ENCODE measurements around the gene ANKS6. TPM values are rescaled to one million over a fixed set of nuclear protein-coding genes. Genes with fewer than 3 reads are reported as not detected.

ANKS6 gene
- total RNA-seq, 2 donors from 2014 or later, result 13.2 to 32.0 TPM

DNA sequence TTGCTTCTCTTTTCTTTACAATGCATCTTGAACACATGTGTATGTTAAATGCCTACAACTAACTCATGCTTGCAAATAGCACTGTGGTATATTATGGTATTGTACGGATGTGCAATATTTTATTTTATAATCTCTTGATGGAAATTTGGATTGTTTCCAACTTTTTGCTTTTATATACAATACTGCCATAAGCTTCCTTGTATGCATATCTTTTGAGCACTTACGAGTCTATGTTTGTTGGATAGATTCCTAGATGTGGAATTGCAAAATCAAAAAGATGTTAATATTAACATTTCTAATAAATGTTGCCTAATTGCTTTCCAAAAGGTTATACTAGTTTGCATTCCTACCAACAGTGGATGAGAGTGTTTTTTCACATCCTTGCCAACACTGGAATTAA is 7.7 kb upstream of the ANKS6 start:
- H3K27ac ChIP-seq, result no peak overlapping the region
- DNase-seq, result no peak
- H3K36me3 ChIP-seq (replicated peaks in 1 of 2; ENCODE audit: insufficient read depth in 1 of 2, low read depth in 2 of 2), result no peaks in the 10 kb centered on the region
- H3K4me3 ChIP-seq, result no peak overlapping the region
- TF ChIP-seq, protein P1, sequence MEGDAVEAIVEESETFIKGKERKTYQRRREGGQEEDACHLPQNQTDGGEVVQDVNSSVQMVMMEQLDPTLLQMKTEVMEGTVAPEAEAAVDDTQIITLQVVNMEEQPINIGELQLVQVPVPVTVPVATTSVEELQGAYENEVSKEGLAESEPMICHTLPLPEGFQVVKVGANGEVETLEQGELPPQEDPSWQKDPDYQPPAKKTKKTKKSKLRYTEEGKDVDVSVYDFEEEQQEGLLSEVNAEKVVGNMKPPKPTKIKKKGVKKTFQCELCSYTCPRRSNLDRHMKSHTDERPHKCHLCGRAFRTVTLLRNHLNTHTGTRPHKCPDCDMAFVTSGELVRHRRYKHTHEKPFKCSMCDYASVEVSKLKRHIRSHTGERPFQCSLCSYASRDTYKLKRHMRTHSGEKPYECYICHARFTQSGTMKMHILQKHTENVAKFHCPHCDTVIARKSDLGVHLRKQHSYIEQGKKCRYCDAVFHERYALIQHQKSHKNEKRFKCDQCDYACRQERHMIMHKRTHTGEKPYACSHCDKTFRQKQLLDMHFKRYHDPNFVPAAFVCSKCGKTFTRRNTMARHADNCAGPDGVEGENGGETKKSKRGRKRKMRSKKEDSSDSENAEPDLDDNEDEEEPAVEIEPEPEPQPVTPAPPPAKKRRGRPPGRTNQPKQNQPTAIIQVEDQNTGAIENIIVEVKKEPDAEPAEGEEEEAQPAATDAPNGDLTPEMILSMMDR (IDR thresholded peaks at IDR 0.05), result no peak
- peaks cover 20% of the 10 kb centered on the region for H3K4me1 ChIP-seq
- no peaks in the 10 kb centered on the region for H3K27me3 ChIP-seq
- no peak for ATAC-seq
- no peaks in the 10 kb centered on the region for H3K9me3 ChIP-seq
- intact Hi-C loops (cut with DNase I), result no loop called here
- WGBS, 2 donors, result 8% methylated on average over 2 of the region's 2 CpGs

DNA sequence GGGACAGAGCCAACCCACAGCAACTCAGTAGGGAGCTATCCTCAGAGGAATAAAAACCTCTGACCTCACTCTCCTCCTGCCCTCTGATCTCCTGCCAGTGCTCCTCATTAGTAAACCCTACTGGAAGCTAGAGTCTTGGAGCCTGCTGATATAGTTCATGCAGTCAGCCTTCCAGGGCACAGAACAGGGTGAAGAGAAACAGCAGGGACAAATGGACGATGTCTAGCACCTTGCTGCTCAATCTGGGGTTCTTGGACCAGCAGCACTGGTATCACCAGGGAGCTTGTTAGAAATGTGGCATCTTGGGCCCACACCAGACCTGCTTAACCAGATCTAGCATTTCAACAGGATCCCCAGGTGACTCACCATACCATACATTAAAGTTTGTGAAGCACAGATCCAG is 5.6 kb upstream of the ANKS6 start:
- Histone ChIP-seq H3K9me3 (no peaks in the 10 kb centered on the region), H3K27me3 (no peaks in the 10 kb centered on the region), H3K4me1 (peaks cover 7% of the 10 kb centered on the region), H3K27ac (no peak overlapping the region), H3K4me3 (no peak overlapping the region), H3K36me3 (replicated peaks in 1 of 2; ENCODE audit: insufficient read depth in 1 of 2, low read depth in 2 of 2) (no peaks in the 10 kb centered on the region)
- no peak for TF ChIP-seq POLR2A (IDR thresholded peaks at IDR 0.05)
- TF ChIP-seq, protein P1 (IDR thresholded peaks at IDR 0.05), result no peak
- intact Hi-C loops (cut with DNase I), result no loop called here
- DNase-seq, result peak in 1 of 4 donors; percentile 4
- 83 to 100% methylated on average over 1 of the region's 1 CpG for WGBS, 2 donors
- no peak for ATAC-seq

DNA sequence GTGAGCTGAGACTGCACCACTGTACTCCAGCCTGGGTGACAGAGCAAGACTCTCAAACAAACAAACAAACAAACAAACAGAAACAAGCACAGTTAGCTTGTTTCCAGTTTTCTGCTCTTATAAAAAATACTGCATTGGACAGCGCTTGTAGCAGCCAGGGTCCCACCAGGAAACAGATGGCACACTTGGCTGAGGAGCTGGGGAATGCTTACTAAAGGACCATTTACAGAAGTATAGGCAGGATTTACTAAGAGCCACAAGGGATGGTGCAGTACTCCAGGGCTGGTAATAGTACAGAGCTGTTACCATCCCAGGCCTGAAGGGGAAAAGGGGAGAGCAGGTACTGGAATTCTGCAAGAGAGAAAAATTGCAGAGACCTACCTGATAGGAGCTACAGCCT is 5.2 kb upstream of the ANKS6 start:
- intact Hi-C loops (cut with DNase I), result no loop called here
- 94 to 95% methylated on average over 1 of the region's 1 CpG for WGBS, 2 donors
- no peak for ATAC-seq

DNA sequence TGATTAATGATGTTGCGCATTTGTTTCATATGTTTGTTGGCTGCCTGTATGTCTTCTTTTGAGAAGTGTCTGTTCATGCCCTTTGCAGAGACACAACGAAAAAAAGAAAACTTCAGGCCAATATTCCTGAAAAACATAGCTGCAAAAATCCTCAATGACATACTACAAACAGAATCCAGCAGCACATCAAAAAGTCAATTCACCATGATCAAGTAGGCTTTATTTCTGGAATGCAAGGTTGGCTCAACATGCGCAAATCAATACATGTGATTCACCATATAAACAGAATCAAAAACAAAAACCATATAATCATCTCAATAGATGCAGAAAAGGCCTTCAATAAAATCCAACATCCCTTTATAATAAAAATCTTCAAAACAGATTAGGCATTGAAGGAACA is 1.9 kb upstream of the ANKS6 start:
- H3K9me3 ChIP-seq, result no peaks in the 10 kb centered on the region
- 93 to 97% methylated on average over 3 of the region's 3 CpGs for WGBS, 2 donors
- no peaks in the 10 kb centered on the region for H3K27me3 ChIP-seq
- ATAC-seq (no peak), DNase-seq (no peak)
- H3K36me3 ChIP-seq (replicated peaks in 1 of 2; ENCODE audit: insufficient read depth in 1 of 2, low read depth in 2 of 2), result no peaks in the 10 kb centered on the region
- H3K4me1 ChIP-seq, result peaks cover 20% of the 10 kb centered on the region
- H3K4me3 ChIP-seq, result no peak overlapping the region
- TF ChIP-seq POLR2A (IDR thresholded peaks at IDR 0.05), result no peak
- TF ChIP-seq, protein P1 (IDR thresholded peaks at IDR 0.05), result no peak
- intact Hi-C loops (cut with DNase I), result no loop called here
- no peak overlapping the region for H3K27ac ChIP-seq

More for the DNA sequence above, 5.2 kb upstream of the ANKS6 start:
- Histone ChIP-seq H3K4me1 (peaks cover 6% of the 10 kb centered on the region), H3K27me3 (no peaks in the 10 kb centered on the region), H3K4me3 (no peak overlapping the region), H3K36me3 (replicated peaks in 1 of 2; ENCODE audit: insufficient read depth in 1 of 2, low read depth in 2 of 2) (no peaks in the 10 kb centered on the region), H3K9me3 (no peaks in the 10 kb centered on the region), H3K27ac (no peak overlapping the region)
- DNase-seq, result no peak
- TF ChIP-seq, protein P1 (IDR thresholded peaks at IDR 0.05), result no peak

DNA sequence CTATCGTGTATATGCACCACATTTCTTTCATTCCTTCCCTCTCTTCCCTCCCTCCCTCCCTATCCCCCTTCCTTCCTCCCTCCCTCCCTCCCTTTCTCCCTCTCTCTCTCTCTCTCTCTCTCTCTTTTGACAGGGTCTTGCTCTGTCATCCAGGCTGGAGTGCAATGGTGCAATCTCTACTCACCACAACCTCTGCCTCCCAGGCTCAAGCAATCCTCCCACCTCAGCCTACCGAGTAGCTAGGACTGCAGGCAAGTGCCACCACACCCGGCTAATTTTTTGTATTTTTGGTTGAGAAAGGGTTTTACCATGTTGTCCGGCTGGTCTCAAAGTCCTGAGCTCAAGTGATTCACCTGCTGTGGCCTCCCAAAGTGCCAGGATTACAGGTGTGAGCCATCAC is 1.1 kb upstream of the ANKS6 start:
- Histone ChIP-seq H3K4me3 (no peak overlapping the region), H3K27me3 (no peaks in the 10 kb centered on the region), H3K9me3 (no peaks in the 10 kb centered on the region), H3K27ac (no peak overlapping the region), H3K4me1 (peaks cover 20% of the 10 kb centered on the region), H3K36me3 (replicated peaks in 1 of 2; ENCODE audit: insufficient read depth in 1 of 2, low read depth in 2 of 2) (no peaks in the 10 kb centered on the region)
- DNase-seq (no peak), ATAC-seq (no peak)
- WGBS, 2 donors, result 83 to 84% methylated on average over 4 of the region's 4 CpGs
- intact Hi-C loops (cut with DNase I), result no loop called here
- TF ChIP-seq, protein P1 (IDR thresholded peaks at IDR 0.05), result no peak
